IMR-90 (cell line): ENCODE measurements around the gene SMYD5. TPM values are rescaled to one million over a fixed set of nuclear protein-coding genes. Genes with fewer than 3 reads are reported as not detected.

ENCODE experiments used
- ATAC-seq: fragments of 200-7000 bp; cut with Tn5 transposase; 2 replicates; pipeline ENCODE4 v1.9.1; 2020; ENCODE audit warnings: low read depth, mild to moderate bottlenecking, moderate library complexity
- BruUV-seq: library from RNA; stranded (reverse); fragments of 400-500 nt; replicated peaks from 2 replicates; lab custom pipeline; 2021; lab: Mats Ljungman, UMichigan
- CTCF ChIA-PET: fragments of 300-600 bp; formaldehyde crosslinking; extraction: SDS; loops from one replicate; lab custom pipeline; 2021; ENCODE audit warnings: antibody characterized with exemption; lab: Yijun Ruan, JAX
- POLR2A ChIA-PET: fragments of 300-600 bp; sonication (Branson Sonifier 250); formaldehyde crosslinking; loops from one replicate; lab custom pipeline; 2022; ENCODE audit warnings: antibody characterized with exemption; ENCODE audit not compliant: unreplicated experiment; lab: Charles Lee
- DNase-seq: peaks from one replicate; pipeline ENCODE4 v3.0.0; 2013
- H2AFZ ChIP-seq: replicated peaks from 2 replicates; pipeline ENCODE3; 2013; ENCODE audit warnings: low read length, mild to moderate bottlenecking; ENCODE audit not compliant: poor library complexity
- H2AK5ac ChIP-seq: 2 replicates; pipeline ENCODE4 v1.6.1; 2013; ENCODE audit warnings: low read depth, low read length, inconsistent platforms
- H2AK9ac ChIP-seq: replicated peaks from 2 replicates; pipeline ENCODE3; 2013; ENCODE audit warnings: mild to moderate bottlenecking, low read depth, low read length, moderate library complexity; ENCODE audit not compliant: poor library complexity
- H2BK120ac ChIP-seq: 2 replicates; pipeline ENCODE4 v1.6.1; 2013; ENCODE audit warnings: low read depth, low read length, inconsistent platforms
- H2BK15ac ChIP-seq: 3 replicates; pipeline ENCODE4 v1.6.1; 2013; ENCODE audit warnings: low read depth, low read length, inconsistent platforms
- H2BK20ac ChIP-seq: 2 replicates; pipeline ENCODE4 v1.6.1; 2013; ENCODE audit warnings: low read depth, mild to moderate bottlenecking, inconsistent platforms, low read length, moderate library complexity
- H2BK5ac ChIP-seq: 2 replicates; pipeline ENCODE4 v1.6.1; 2013; ENCODE audit warnings: mild to moderate bottlenecking, low read depth, low read length, inconsistent platforms; ENCODE audit not compliant: poor library complexity, severe bottlenecking
- H3K14ac ChIP-seq: replicated peaks from 2 replicates; pipeline ENCODE4 v1.6.1; 2013; ENCODE audit warnings: low read depth, low read length, inconsistent platforms
- H3K18ac ChIP-seq: 2 replicates; pipeline ENCODE4 v1.6.1; 2013; ENCODE audit warnings: low read depth, low read length, control low read depth
- H3K23ac ChIP-seq: 2 replicates; pipeline ENCODE4 v1.6.1; 2013; ENCODE audit warnings: low read depth, low read length, inconsistent platforms
- H3K27ac ChIP-seq: 2 replicates; pipeline ENCODE4 v1.5.1; 2013; ENCODE audit warnings: mild to moderate bottlenecking, control low read depth, low read length; ENCODE audit not compliant: insufficient read depth
- H3K27me3 ChIP-seq: 2 replicates; pipeline ENCODE4 v1.6.1; 2013; ENCODE audit warnings: low read length; ENCODE audit not compliant: control insufficient read depth, insufficient read depth
- H3K36me3 ChIP-seq: 2 replicates; pipeline ENCODE4 v1.6.1; 2013; ENCODE audit warnings: low read length, mixed read lengths; ENCODE audit not compliant: control insufficient read depth, insufficient read depth
- H3K4ac ChIP-seq: 2 replicates; pipeline ENCODE4 v1.6.1; 2013; ENCODE audit warnings: low read depth, low read length, inconsistent platforms
- H3K4me1 ChIP-seq: 2 replicates; pipeline ENCODE4 v1.6.1; 2013; ENCODE audit warnings: low read length, mixed read lengths; ENCODE audit not compliant: control insufficient read depth, insufficient read depth
- H3K4me2 ChIP-seq: 2 replicates; pipeline ENCODE4 v1.6.1; 2013; ENCODE audit warnings: low read depth, mild to moderate bottlenecking, control low read depth, low read length, moderate library complexity
- H3K4me3 ChIP-seq: 2 replicates; pipeline ENCODE4 v1.5.1; 2013; ENCODE audit warnings: low read depth, mild to moderate bottlenecking, control low read depth, low read length, moderate library complexity; ENCODE audit not compliant: insufficient read depth
- H3K56ac ChIP-seq: 2 replicates; pipeline ENCODE4 v1.6.1; 2013; ENCODE audit warnings: low read length, inconsistent platforms; ENCODE audit not compliant: insufficient read depth; ENCODE audit errors: extremely low read depth
- H3K79me1 ChIP-seq, 2 experiments: 2 replicates each; pipeline ENCODE4 v1.6.1; 2013; ENCODE audit warnings: low read length in 2 of 2, inconsistent platforms in 1 of 2, low read depth in 1 of 2
- H3K9ac ChIP-seq: 2 replicates; pipeline ENCODE4 v1.6.1; 2013; ENCODE audit warnings: low read depth, low read length, control low read depth
- H3K9me1 ChIP-seq: 2 replicates; pipeline ENCODE4 v1.6.1; 2013; ENCODE audit warnings: low read length, inconsistent platforms; ENCODE audit not compliant: insufficient read depth
- H3K9me3 ChIP-seq: 2 replicates; pipeline ENCODE4 v1.6.1; 2013; ENCODE audit warnings: low read length; ENCODE audit not compliant: control insufficient read depth, insufficient read depth
- H4K20me1 ChIP-seq: 2 replicates; pipeline ENCODE4 v1.6.1; 2013; ENCODE audit warnings: low read length, inconsistent platforms; ENCODE audit not compliant: insufficient read depth
- H4K5ac ChIP-seq: 2 replicates; pipeline ENCODE4 v1.6.1; 2013; ENCODE audit warnings: mild to moderate bottlenecking, low read depth, low read length, control low read depth
- H4K8ac ChIP-seq, 2 experiments: 2 replicates each; pipeline ENCODE4 v1.6.1; 2013; ENCODE audit warnings: low read depth in 2 of 2, low read length in 2 of 2, control low read depth in 1 of 2, inconsistent platforms in 1 of 2
- H4K91ac ChIP-seq: 2 replicates; pipeline ENCODE4 v1.6.1; 2013; ENCODE audit warnings: low read depth, low read length, inconsistent platforms; ENCODE audit not compliant: insufficient read depth
- CEBPB ChIP-seq: IDR thresholded peaks from 2 replicates; pipeline ENCODE4 v1.6.1; 2012; ENCODE audit warnings: low read depth, low read length, improper control_type of control experiment
- RCOR1 ChIP-seq: IDR thresholded peaks from 2 replicates; pipeline ENCODE4 v1.6.1; 2012; ENCODE audit warnings: mild to moderate bottlenecking, low read length, improper control_type of control experiment; ENCODE audit not compliant: insufficient replicate concordance
- WGBS, 2 experiments: methylation state at CpG; one replicate each; pipeline versions ENCODE4 v1.1.5 to v1.1.7; 2013; ENCODE audit warnings: missing lambda C conversion rate in 2 of 2; ENCODE audit not compliant: insufficient read length in 1 of 2; ENCODE audit errors: extremely low coverage in 2 of 2; 5-methylcytosine and 5-hydroxymethylcytosine counted together
- dilution Hi-C: fragments of 300-500 bp; cut with HindIII; formaldehyde crosslinking; loops from one replicate; pipeline ENCODE4 v1.14.3; 2018; ENCODE audit warnings: low sequenced_read_pairs; ENCODE audit not compliant: unreplicated experiment
- in situ Hi-C: fragments of 300-500 bp; cut with MboI; formaldehyde crosslinking; loops from 3 replicates; pipeline ENCODE4 v1.14.3; 2019; ENCODE audit warnings: low sequenced_read_pairs, inconsistent platforms, mixed read lengths
- intact Hi-C: fragments of 100-400 bp; cut with micrococcal nuclease; formaldehyde crosslinking; loops from 2 replicates; pipeline ENCODE4 v1.10.0; 2022
- polyA plus RNA-seq, 3 experiments: library from polyadenylated mRNA; depleted of rRNA; stranded (reverse); fragments of >200 nt; gene quantifications; 2 replicates each; pipeline ENCODE4 v1.2.3, GENCODE V29; 2012; ENCODE audit warnings: low replicate concordance in 1 of 3
- total RNA-seq: library from RNA; depleted of rRNA; stranded (reverse); fragments of >200 nt; gene quantifications from 2 replicates; pipeline ENCODE4 v1.2.3, GENCODE V29; 2012

SMYD5 gene
- total and polyA plus RNA-seq, 2 of the 4 experiments (the other 2 are of a cell fraction), result 17.8 to 19.7 TPM

GRCh38 chr2:73257425-73258125 is 43.5 kb downstream of the SMYD5 start:
- ATAC-seq (no peak), DNase-seq (no peak)
- no peak for TF ChIP-seq RCOR1
- no peak for TF ChIP-seq CEBPB
- ChIA-PET CTCF (no interaction called here), POLR2A (no interaction called here)
- in situ Hi-C loops, result no loop called here
- Histone ChIP-seq H3K4me3 (no peak overlapping the region), H2BK15ac (no peak overlapping the region), H2BK5ac (no peak overlapping the region), H3K4me1 (no peaks in the 10 kb centered on the region), H2AK5ac (no peak overlapping the region), H3K79me1 (no peaks in the 10 kb centered on the region; a peak in 1 of 4 replicates), H3K56ac (no peak overlapping the region), H3K9me1 (peaks cover 7% of the 10 kb centered on the region; the same call in 1 of the 2 replicates), H3K36me3 (peaks cover 26% of the 10 kb centered on the region), H3K9me3 (no peaks in the 10 kb centered on the region), H2AFZ (no peak overlapping the region), H3K4me2 (no peak overlapping the region), H2BK20ac (no peak overlapping the region), H2AK9ac (no peak overlapping the region), H3K14ac (no peak overlapping the region), H3K4ac (no peak overlapping the region), H4K91ac (no peak overlapping the region), H4K5ac (no peak overlapping the region), H2BK120ac (no peak overlapping the region), H3K23ac (no peak overlapping the region), H3K18ac (no peak overlapping the region), H4K20me1 (peaks cover 8% of the 10 kb centered on the region), H3K27ac (no peak overlapping the region), H3K27me3 (no peaks in the 10 kb centered on the region), H4K8ac (no peak overlapping the region), H3K9ac (no peak overlapping the region)
- BruUV-seq, result no TSS peak
- dilution Hi-C loops, result no loop called here
- intact Hi-C loops, result no loop called here
- 90% methylated on average over 2 of the region's 10 CpGs; no CpG with 5 or more reads in 1 of the 2 experiments for WGBS, 2 experiments
